Osteoblast (primary cell): ENCODE data around the gene SRSF12. TPM values are rescaled to one million over a fixed set of nuclear protein-coding genes. Genes with fewer than 3 reads are reported as not detected.

Experiments
- DNase-seq: peaks from one replicate; pipeline ENCODE4 v3.0.0; 2011; ENCODE audit warnings: low spot score, mixed read lengths; ENCODE audit not compliant: insufficient read length; ENCODE audit errors: missing footprints
- H2AFZ ChIP-seq: 2 replicates; pipeline ENCODE4 v1.6.0; 2011; ENCODE audit warnings: mild to moderate bottlenecking, low read length
- H3K27ac ChIP-seq: 2 replicates; pipeline ENCODE4 v1.5.1; 2011; ENCODE audit warnings: mild to moderate bottlenecking, low read depth, low read length, moderate library complexity
- H3K27me3 ChIP-seq: 2 replicates; pipeline ENCODE4 v1.6.0; 2012; ENCODE audit warnings: mild to moderate bottlenecking, control low read depth, inconsistent platforms, low read length, moderate library complexity; ENCODE audit not compliant: insufficient read depth
- H3K36me3 ChIP-seq: 2 replicates; pipeline ENCODE4 v1.5.1; 2011; ENCODE audit warnings: mild to moderate bottlenecking, low read length, control low read depth, moderate library complexity; ENCODE audit not compliant: insufficient read depth
- H3K4me1 ChIP-seq: 2 replicates; pipeline ENCODE4 v1.5.1; 2011; ENCODE audit warnings: mild to moderate bottlenecking, low read length, control low read depth, moderate library complexity; ENCODE audit not compliant: insufficient read depth
- H3K4me2 ChIP-seq: 2 replicates; pipeline ENCODE4 v1.6.0; 2011; ENCODE audit warnings: mild to moderate bottlenecking, low read length; ENCODE audit not compliant: insufficient read depth
- H3K4me3 ChIP-seq: fragments of 200-600 bp; sonication (generic); 3 replicates; pipeline ENCODE4 v1.5.1; 2012; ENCODE audit warnings: mild to moderate bottlenecking, low read length, inconsistent platforms; ENCODE audit not compliant: insufficient read depth
- H3K79me2 ChIP-seq: 2 replicates; pipeline ENCODE4 v1.6.0; 2012; ENCODE audit warnings: mild to moderate bottlenecking, low read length, control low read depth, inconsistent platforms; ENCODE audit not compliant: insufficient read depth
- H3K9me3 ChIP-seq: 2 replicates; pipeline ENCODE4 v1.5.1; 2011; ENCODE audit warnings: low read depth, low read length, control low read depth
- H4K20me1 ChIP-seq: 2 replicates; pipeline ENCODE4 v1.6.0; 2012; ENCODE audit warnings: mild to moderate bottlenecking, low read length, control low read depth; ENCODE audit not compliant: insufficient read depth
- CTCF ChIP-seq: IDR thresholded peaks from 2 replicates; pipeline ENCODE4 v1.5.1; 2011; ENCODE audit warnings: mild to moderate bottlenecking, low read depth, low read length, moderate library complexity; ENCODE audit errors: extremely low read depth
- small RNA-seq: library from RNA; depleted of rRNA; stranded (forward); fragments of <200 nt; gene quantifications from one replicate; pipeline ENCODE3, GENCODE V24; 2012
- total RNA-seq: library from RNA; depleted of rRNA; stranded (reverse); fragments of >200 nt; gene quantifications from 2 replicates; pipeline ENCODE4 v1.2.3, GENCODE V29; 2012

Gene SRSF12
- total RNA-seq, 1 donor = under 0.01 TPM

- H3K4me3 ChIP-seq = no peak overlapping the region
- no peak overlapping the region for H3K4me2 ChIP-seq
- DNase-seq = no peak
- H3K4me1 ChIP-seq = peaks cover 7% of the 10 kb centered on the region
- no peaks in the 10 kb centered on the region for H3K36me3 ChIP-seq
- no peaks in the 10 kb centered on the region for H3K9me3 ChIP-seq
- no peak for TF ChIP-seq CTCF
- H3K27ac ChIP-seq = no peak overlapping the region
- no peak overlapping the region for H2AFZ ChIP-seq
- peaks cover 3% of the 10 kb centered on the region for H3K27me3 ChIP-seq
- H4K20me1 ChIP-seq = no peaks in the 10 kb centered on the region
- H3K79me2 ChIP-seq = no peaks in the 10 kb centered on the region
These were observed 69.5 kb downstream of the SRSF12 start for GRCh38 chr6:89048288-89048923.

GRCh38 chr6:89047473-89047872 lies 70.4 kb downstream of the SRSF12 start:
- DNase-seq = no peak
- Histone ChIP-seq H2AFZ (no peak overlapping the region), H3K36me3 (no peaks in the 10 kb centered on the region)

More at GRCh38 chr6:89047473-89047872, 70.4 kb downstream of the SRSF12 start:
- Histone ChIP-seq H3K4me3 (no peak overlapping the region), H3K79me2 (no peaks in the 10 kb centered on the region), H3K9me3 (no peaks in the 10 kb centered on the region), H3K4me2 (no peak overlapping the region), H4K20me1 (no peaks in the 10 kb centered on the region), H3K27me3 (peaks cover 3% of the 10 kb centered on the region), H3K4me1 (peaks cover 7% of the 10 kb centered on the region), H3K27ac (no peak overlapping the region)
- TF ChIP-seq CTCF = no peak

Small RNA genes lying within 50 kb of the gene (small RNA-seq; reads per million reads assigned to genes)
- gene RN7SL336P (not detected), gene RNU2-61P (16.6 reads per million, percentile 94 among the genes with 10 or more reads in this experiment)

Other genes starting within 250 kb of the SRSF12 start
- gene RNGTT, start 154.5 kb downstream of the SRSF12 start, total RNA-seq = 19.2 and 20.3 TPM in 2 replicates
- 95.2 and 98.1 TPM in 2 replicates for gene PNRC1, start 37.3 kb downstream of the SRSF12 start, total RNA-seq
- gene PM20D2, start 28.0 kb upstream of the SRSF12 start, total RNA-seq = 2.4 and 2.9 TPM in 2 replicates
- not detected in 2 replicates for gene GABRR1, start 99.3 kb upstream of the SRSF12 start, total RNA-seq
- gene GABRR2, start 197.2 kb upstream of the SRSF12 start, total RNA-seq = not detected in 2 replicates
- gene UBE2J1, start 234.7 kb upstream of the SRSF12 start, total RNA-seq = 44.5 and 45.7 TPM in 2 replicates